Tibial nerve (tissue), 4 donors: Measurements from ENCODE around the gene THRA.

Experiments used
- CTCF ChIP-seq, 5 experiments: fragments of 200-600 bp in 3 of 5; fragments of 450-650 bp in 2 of 5; sonication (generic) in 3 of 5; IDR thresholded peaks; one replicate each; pipeline ENCODE4 v1.5.1; 2016 to 2019; ENCODE audit warnings: antibody characterized with exemption in 5 of 5, mild to moderate bottlenecking in 3 of 5, moderate library complexity in 2 of 5
- EP300 ChIP-seq, 2 donors: sonication (generic); formaldehyde crosslinking; IDR thresholded peaks; one replicate each; pipeline ENCODE4 v1.6.1; 2017; ENCODE audit warnings: antibody characterized with exemption in 2 of 2, mild to moderate bottlenecking in 1 of 2
- POLR2A ChIP-seq, 2 donors: fragments of 450-650 bp; IDR thresholded peaks; one replicate each; pipeline ENCODE4 v1.6.1; 2017; ENCODE audit warnings: antibody characterized with exemption in 2 of 2, mild to moderate bottlenecking in 2 of 2, moderate library complexity in 2 of 2

- TF ChIP-seq CTCF (IDR thresholded peaks at IDR 0.05) = no peak
- no peak for TF ChIP-seq POLR2A (IDR thresholded peaks at IDR 0.05)
- no peak for TF ChIP-seq EP300 (IDR thresholded peaks at IDR 0.05)
Observed at GRCh38 chr17:40079545-40079944, 16.8 kb downstream of the THRA start.
